Measurements from ENCODE around the gene NECAB2.

DNA sequence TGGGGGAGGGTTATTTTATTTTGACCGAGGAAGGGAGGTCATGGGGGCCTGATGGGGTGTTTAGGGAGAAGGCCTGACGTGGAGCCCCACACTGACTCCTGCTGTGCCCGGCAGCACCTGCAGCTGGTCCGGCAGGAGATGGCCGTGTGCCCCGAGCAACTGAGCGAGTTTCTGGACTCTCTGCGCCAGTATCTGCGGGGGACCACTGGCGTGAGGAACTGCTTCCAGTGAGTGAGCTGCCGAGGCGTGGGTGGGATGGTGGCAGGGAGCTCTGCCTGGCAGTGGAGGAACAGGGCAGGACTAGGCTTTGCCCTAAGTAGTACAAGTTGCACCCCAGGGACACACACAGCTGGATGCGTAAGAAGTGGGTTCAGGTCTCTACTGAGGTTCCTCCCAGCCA, 30.0 kb downstream of the NECAB2 start:
- TF ChIP-seq, protein P1, sequence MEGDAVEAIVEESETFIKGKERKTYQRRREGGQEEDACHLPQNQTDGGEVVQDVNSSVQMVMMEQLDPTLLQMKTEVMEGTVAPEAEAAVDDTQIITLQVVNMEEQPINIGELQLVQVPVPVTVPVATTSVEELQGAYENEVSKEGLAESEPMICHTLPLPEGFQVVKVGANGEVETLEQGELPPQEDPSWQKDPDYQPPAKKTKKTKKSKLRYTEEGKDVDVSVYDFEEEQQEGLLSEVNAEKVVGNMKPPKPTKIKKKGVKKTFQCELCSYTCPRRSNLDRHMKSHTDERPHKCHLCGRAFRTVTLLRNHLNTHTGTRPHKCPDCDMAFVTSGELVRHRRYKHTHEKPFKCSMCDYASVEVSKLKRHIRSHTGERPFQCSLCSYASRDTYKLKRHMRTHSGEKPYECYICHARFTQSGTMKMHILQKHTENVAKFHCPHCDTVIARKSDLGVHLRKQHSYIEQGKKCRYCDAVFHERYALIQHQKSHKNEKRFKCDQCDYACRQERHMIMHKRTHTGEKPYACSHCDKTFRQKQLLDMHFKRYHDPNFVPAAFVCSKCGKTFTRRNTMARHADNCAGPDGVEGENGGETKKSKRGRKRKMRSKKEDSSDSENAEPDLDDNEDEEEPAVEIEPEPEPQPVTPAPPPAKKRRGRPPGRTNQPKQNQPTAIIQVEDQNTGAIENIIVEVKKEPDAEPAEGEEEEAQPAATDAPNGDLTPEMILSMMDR (conservative IDR thresholded peaks at IDR 0.05 in 1 of 2, IDR thresholded peaks at IDR 0.05 in 1 of 2; ENCODE audit: extremely low read depth in 1 of 2, insufficient read depth in 1 of 2, low read depth in 1 of 2, low read length in 2 of 2) = no peak
- TF ChIP-seq EZH2 (IDR thresholded peaks at IDR 0.05; ENCODE audit: borderline replicate concordance, low read length) = no peak

Measured in mammary epithelial cell (primary cell).